K562 (cell line): Measurements from ENCODE around the gene HDAC3. TPM values are rescaled to one million over a fixed set of nuclear protein-coding genes. Genes with fewer than 3 reads are reported as not detected.

Experiments used
- ADNP ChIP-seq: fragments of 200-800 bp; sonication (Bioruptor generic); IDR thresholded peaks from 2 replicates; pipeline ENCODE4 v1.6.1; 2016; ENCODE audit warnings: missing genetic modification characterization, missing compliant biosample characterization
- ARNT ChIP-seq, 2 experiments: fragments of 450-650 bp; IDR thresholded peaks; 2 replicates each; pipeline ENCODE4 v1.6.1; 2016; ENCODE audit warnings: mild to moderate bottlenecking in 1 of 2
- ATF1 ChIP-seq, 2 experiments: fragments of 450-650 bp in 1 of 2; IDR thresholded peaks; 2 replicates each; pipeline ENCODE4 v1.6.1; 2016; ENCODE audit warnings: missing compliant biosample characterization in 1 of 2, missing genetic modification characterization in 1 of 2
- CBFA2T3 ChIP-seq: fragments of 450-650 bp; IDR thresholded peaks from 2 replicates; pipeline ENCODE4 v1.6.1; 2017
- HMG20A ChIP-seq: fragments of 450-650 bp; formaldehyde crosslinking; conservative IDR thresholded peaks from 2 replicates; pipeline ENCODE4 v1.4.0; 2020; ENCODE audit warnings: mild to moderate bottlenecking, mixed read lengths
- RFX7 ChIP-seq: fragments of 250-450 bp; sonication (Bioruptor Pico); IDR thresholded peaks from 2 replicates; pipeline ENCODE4 v1.5.1; 2021; ENCODE audit warnings: mild to moderate bottlenecking
- ZNF253 ChIP-seq: fragments of 250-450 bp; sonication (Bioruptor Pico); conservative IDR thresholded peaks from 2 replicates; pipeline ENCODE4 v1.6.1; 2021; ENCODE audit warnings: mild to moderate bottlenecking
- ZNF274 ChIP-seq: IDR thresholded peaks from 2 replicates; pipeline ENCODE4 v1.6.1; 2011; ENCODE audit warnings: low read depth, mild to moderate bottlenecking, low read length, moderate library complexity, borderline replicate concordance
- ZNF778 ChIP-seq: fragments of 450-650 bp; formaldehyde crosslinking; IDR thresholded peaks from 2 replicates; pipeline ENCODE4 v1.4.0; 2020; ENCODE audit warnings: mild to moderate bottlenecking, moderate library complexity
- ZSCAN29 ChIP-seq: fragments of 450-650 bp; IDR thresholded peaks from 2 replicates; pipeline ENCODE4 v1.6.1; 2017
- polyA plus RNA-seq, 8 experiments: library from polyadenylated mRNA; depleted of rRNA in 4 of 8; stranded (reverse) in 5 of 8; unstranded in 3 of 8; fragments of >200 nt; fragmentation: Nextera tagmentation in 2 of 8; fragmentation: Illumina TruSeq in 1 of 8; extraction: Ambion mirVana in 2 of 8; extraction: Trizol in 1 of 8; gene quantifications; 2 replicates each; pipeline versions ENCODE4 v1.2.1 to v1.2.3, GENCODE V29; 2011 to 2014; ENCODE audit warnings: inconsistent platforms in 1 of 8, missing spikeins in 1 of 8
- total RNA-seq, 7 experiments: library from RNA; depleted of rRNA in 6 of 7; stranded (reverse); fragments of >200 nt in 6 of 7; fragmentation: Illumina TruSeq in 2 of 7; extraction: Trizol in 2 of 7; gene quantifications; 2 replicates each; pipeline versions ENCODE4 v1.2.1 to v1.2.3, GENCODE V29; 2011 to 2021; ENCODE audit warnings: low replicate concordance in 1 of 7
- TF ChIP-seq, protein P1 (sequence below): fragments of 250-450 bp; sonication (Bioruptor Pico); IDR thresholded peaks from 2 replicates; pipeline ENCODE4 v1.5.0; 2021
- TF ChIP-seq, protein P2 (sequence below): fragments of 250-450 bp; sonication (Bioruptor Pico); IDR thresholded peaks from 2 replicates; pipeline ENCODE4 v1.4.0; 2020; ENCODE audit warnings: mild to moderate bottlenecking
- TF ChIP-seq, protein P3 (sequence below): sonication (generic); formaldehyde crosslinking; IDR thresholded peaks from 2 replicates; pipeline ENCODE4 v1.8.0; 2022; ENCODE audit warnings: missing genetic modification reagents, mild to moderate bottlenecking, moderate library complexity, borderline replicate concordance
- TF ChIP-seq, protein P4 (sequence below), 3 experiments: fragments of 200-800 bp in 1 of 3; sonication (Bioruptor generic) in 1 of 3; sonication (generic) in 1 of 3; formaldehyde crosslinking in 1 of 3; IDR thresholded peaks; 2 replicates each; pipeline versions ENCODE4 v1.6.1 to v1.8.0; 2016 to 2022; ENCODE audit warnings: mild to moderate bottlenecking in 2 of 3, missing compliant biosample characterization in 2 of 3, missing genetic modification characterization in 2 of 3, missing genetic modification reagents in 1 of 3
- TF ChIP-seq, protein P5 (sequence below), 2 experiments: fragments of 450-650 bp in 1 of 2; IDR thresholded peaks; 2 replicates each; pipeline ENCODE4 v1.6.1; 2011 to 2017; ENCODE audit warnings: low read depth in 2 of 2, antibody characterized with exemption in 1 of 2, borderline replicate concordance in 1 of 2, low read length in 1 of 2, mild to moderate bottlenecking in 1 of 2, mixed read lengths in 1 of 2; ENCODE audit not compliant: control insufficient read depth in 1 of 2
- TF ChIP-seq, protein P6 (sequence below): IDR thresholded peaks from 3 replicates; pipeline ENCODE4 v1.6.1; 2011; ENCODE audit warnings: borderline replicate concordance, mild to moderate bottlenecking; ENCODE audit not compliant: insufficient read length, insufficient read depth

HDAC3 gene
- total and polyA plus RNA-seq, 9 of the 15 experiments (the other 6 are each of a cell fraction or from before 2014, with no cell fraction given) = 89.7 to 191 (median 119) TPM

DNA sequence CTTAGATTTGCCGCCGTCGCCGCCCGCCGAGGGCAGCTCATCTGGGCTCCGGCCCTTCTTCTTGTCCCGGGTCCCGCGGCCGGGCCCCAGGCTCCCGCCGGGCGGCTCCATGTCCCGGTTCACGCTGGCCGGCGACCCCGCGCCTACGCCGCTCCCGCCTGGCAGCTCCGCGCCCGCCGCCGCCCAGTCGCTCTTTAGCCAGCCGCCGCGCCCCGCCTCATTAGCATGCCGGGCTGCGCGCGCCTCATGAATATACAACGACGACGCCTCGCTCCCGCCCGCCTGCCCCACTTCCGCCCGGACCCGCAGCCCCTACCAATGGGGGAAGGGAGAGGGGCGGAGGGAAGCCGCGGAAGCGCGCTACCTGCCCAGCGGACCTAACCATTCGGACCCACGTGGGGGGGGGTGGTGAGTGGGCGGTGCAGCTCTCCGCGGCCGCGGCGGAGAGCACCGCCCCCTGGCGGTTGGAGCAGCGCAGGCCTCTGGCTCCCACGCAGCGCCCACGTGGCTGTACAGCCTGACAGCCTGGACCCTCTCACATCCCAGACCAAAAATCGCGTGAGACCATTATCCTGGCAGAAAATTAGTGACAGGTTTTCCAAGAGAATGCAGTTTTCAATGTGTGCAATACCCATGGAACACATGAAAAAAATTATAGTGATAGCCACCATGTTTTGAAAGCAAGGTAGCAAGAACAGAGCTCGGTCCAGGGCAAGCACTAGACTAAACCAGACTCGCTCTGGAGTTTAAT lies 17.7 kb downstream of the HDAC3 start, which contains the start of gene DIAPH1 (continued):
- TF ChIP-seq, protein P1, sequence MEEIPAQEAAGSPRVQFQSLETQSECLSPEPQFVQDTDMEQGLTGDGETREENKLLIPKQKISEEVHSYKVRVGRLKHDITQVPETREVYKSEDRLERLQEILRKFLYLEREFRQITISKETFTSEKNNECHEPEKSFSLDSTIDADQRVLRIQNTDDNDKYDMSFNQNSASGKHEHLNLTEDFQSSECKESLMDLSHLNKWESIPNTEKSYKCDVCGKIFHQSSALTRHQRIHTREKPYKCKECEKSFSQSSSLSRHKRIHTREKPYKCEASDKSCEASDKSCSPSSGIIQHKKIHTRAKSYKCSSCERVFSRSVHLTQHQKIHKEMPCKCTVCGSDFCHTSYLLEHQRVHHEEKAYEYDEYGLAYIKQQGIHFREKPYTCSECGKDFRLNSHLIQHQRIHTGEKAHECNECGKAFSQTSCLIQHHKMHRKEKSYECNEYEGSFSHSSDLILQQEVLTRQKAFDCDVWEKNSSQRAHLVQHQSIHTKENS (CRISPR knock-in tag) = no peak
- TF ChIP-seq, protein P2, sequence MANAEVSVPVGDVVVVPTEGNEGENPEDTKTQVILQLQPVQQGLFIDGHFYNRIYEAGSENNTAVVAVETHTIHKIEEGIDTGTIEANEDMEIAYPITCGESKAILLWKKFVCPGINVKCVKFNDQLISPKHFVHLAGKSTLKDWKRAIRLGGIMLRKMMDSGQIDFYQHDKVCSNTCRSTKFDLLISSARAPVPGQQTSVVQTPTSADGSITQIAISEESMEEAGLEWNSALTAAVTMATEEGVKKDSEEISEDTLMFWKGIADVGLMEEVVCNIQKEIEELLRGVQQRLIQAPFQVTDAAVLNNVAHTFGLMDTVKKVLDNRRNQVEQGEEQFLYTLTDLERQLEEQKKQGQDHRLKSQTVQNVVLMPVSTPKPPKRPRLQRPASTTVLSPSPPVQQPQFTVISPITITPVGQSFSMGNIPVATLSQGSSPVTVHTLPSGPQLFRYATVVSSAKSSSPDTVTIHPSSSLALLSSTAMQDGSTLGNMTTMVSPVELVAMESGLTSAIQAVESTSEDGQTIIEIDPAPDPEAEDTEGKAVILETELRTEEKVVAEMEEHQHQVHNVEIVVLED (CRISPR knock-in tag) = peak; percentile 79
- TF ChIP-seq, protein P3, sequence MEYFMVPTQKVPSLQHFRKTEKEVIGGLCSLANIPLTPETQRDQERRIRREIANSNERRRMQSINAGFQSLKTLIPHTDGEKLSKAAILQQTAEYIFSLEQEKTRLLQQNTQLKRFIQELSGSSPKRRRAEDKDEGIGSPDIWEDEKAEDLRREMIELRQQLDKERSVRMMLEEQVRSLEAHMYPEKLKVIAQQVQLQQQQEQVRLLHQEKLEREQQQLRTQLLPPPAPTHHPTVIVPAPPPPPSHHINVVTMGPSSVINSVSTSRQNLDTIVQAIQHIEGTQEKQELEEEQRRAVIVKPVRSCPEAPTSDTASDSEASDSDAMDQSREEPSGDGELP (CRISPR knock-in tag) = peak; percentile 92
- TF ChIP-seq ZSCAN29 (no peak), RFX7 (no peak), ZNF253 (CRISPR knock-in tag) (no peak), ADNP (tag) (no peak), HMG20A (CRISPR knock-in tag) (no peak), ZNF274 (no peak), ZNF778 (CRISPR knock-in tag) (no peak), ARNT (IDR thresholded peaks at IDR 0.05) (no peak), ATF1 (CRISPR knock-in tag; IDR thresholded peaks at IDR 0.05) (no peak), ATF1 (tag; IDR thresholded peaks at IDR 0.05) (peak; percentile 86), CBFA2T3 (peak; percentile 26)
- TF ChIP-seq, protein P4, sequence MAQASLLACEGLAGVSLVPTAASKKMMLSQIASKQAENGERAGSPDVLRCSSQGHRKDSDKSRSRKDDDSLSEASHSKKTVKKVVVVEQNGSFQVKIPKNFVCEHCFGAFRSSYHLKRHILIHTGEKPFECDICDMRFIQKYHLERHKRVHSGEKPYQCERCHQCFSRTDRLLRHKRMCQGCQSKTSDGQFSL (CRISPR knock-in tag; IDR thresholded peaks at IDR 0.05) = peak; percentile 98
- TF ChIP-seq, protein P4 (tag; IDR thresholded peaks at IDR 0.05) = peak in 1 of 2 experiments; percentile 96; a peak in 2 of 4 replicates
- TF ChIP-seq, protein P5, sequence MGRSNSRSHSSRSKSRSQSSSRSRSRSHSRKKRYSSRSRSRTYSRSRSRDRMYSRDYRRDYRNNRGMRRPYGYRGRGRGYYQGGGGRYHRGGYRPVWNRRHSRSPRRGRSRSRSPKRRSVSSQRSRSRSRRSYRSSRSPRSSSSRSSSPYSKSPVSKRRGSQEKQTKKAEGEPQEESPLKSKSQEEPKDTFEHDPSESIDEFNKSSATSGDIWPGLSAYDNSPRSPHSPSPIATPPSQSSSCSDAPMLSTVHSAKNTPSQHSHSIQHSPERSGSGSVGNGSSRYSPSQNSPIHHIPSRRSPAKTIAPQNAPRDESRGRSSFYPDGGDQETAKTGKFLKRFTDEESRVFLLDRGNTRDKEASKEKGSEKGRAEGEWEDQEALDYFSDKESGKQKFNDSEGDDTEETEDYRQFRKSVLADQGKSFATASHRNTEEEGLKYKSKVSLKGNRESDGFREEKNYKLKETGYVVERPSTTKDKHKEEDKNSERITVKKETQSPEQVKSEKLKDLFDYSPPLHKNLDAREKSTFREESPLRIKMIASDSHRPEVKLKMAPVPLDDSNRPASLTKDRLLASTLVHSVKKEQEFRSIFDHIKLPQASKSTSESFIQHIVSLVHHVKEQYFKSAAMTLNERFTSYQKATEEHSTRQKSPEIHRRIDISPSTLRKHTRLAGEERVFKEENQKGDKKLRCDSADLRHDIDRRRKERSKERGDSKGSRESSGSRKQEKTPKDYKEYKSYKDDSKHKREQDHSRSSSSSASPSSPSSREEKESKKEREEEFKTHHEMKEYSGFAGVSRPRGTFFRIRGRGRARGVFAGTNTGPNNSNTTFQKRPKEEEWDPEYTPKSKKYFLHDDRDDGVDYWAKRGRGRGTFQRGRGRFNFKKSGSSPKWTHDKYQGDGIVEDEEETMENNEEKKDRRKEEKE (IDR thresholded peaks at IDR 0.05; ENCODE audit: borderline replicate concordance in 1 of 2, control insufficient read depth in 1 of 2, low read depth in 2 of 2, low read length in 1 of 2) = peak in 1 of 2 experiments; percentile 87; a peak in 2 of 4 replicates
- TF ChIP-seq, protein P6, sequence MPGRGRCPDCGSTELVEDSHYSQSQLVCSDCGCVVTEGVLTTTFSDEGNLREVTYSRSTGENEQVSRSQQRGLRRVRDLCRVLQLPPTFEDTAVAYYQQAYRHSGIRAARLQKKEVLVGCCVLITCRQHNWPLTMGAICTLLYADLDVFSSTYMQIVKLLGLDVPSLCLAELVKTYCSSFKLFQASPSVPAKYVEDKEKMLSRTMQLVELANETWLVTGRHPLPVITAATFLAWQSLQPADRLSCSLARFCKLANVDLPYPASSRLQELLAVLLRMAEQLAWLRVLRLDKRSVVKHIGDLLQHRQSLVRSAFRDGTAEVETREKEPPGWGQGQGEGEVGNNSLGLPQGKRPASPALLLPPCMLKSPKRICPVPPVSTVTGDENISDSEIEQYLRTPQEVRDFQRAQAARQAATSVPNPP = no peak
